GM04504 (cell line): ENCODE data around the gene DDR2.

ENCODE experiments used
- DNase-seq: peaks from one replicate; pipeline ENCODE4 v3.0.0-alpha.2; 2012; ENCODE audit warnings: low read depth

The DDR2 gene

DNA sequence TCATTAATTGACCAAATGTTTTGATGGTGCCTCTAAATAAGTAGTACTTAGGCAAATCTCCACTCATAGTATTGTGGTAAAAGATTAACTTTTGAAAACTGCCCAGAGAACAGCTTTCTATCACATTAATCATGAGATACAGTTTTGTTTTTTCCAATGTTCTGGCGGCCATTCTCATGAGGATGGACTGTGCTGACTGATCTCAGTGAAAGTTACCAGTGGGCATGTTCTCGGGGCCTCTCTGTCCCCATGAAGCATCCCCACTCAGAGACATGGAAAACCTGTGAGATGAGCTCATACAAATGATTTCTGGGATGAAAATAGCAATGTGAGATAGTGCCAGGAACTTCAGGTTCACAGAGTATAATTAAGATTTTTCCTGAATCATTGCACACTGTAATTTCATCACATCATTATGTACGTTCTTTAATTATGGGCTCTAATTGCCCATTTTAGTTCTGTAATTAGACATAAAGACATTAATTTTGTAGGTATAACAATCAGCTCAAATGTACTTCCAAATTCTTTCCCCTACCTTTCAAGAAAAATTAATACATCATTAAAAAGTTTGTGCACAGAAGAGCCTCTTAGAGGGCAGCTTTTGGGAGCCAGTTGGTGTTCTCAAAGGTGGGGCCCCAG is 40.5 kb downstream of the DDR2 start:
- no peak for DNase-seq

DNA sequence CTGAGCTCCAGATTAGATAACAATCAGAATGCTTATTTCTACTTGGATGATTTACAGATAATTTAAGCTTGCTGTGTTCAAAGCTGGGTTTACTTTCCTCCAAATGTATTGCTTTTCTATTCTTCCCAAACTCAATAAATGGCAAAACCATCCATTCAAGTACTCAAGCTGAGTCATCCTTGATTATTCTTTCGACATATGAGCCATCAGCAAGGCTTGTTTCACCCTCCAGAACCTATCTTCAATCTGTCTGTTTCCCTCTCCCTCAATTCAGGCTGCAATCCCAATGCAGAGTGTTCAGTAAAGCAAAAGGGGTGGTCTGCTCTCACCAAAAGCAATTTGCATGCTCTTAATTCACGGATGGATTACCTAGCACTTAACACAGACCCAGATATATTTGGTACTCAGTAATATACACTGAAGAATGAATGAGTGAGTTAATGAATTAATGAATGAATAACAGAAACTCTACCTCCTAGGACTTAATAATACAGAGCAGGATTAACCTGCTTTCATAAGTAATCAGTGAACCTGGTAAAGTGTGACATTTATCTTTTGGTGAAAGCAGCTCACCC is 41.9 kb downstream of the DDR2 start:
- no peak for DNase-seq

GRCh38 chr1:162676087-162676486 is 43.8 kb downstream of the DDR2 start:
- peak; percentile 41 for DNase-seq

DNA sequence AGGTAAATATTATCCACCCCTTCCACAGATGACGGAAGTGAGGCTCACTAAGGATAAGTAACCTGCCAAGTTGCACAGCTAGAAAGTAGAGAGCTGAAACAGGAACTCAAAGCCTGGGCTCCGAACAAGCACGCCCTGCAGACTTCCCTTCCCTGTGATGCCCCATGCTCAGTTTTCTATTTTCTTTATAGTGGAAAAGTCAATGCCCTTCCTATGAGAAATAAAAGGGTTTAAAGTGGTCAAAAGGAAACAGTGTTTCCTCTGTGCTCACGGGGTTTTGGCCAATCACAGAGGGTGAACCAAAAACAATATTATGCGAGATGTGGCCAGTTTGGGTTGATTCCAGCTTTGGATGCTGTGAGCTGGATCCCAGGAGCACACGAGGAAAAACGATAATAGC is 44.5 kb downstream of the DDR2 start:
- no peak for DNase-seq

GRCh38 chr1:162677607-162678371 is 45.5 kb downstream of the DDR2 start:
- no peak for DNase-seq

DNA sequence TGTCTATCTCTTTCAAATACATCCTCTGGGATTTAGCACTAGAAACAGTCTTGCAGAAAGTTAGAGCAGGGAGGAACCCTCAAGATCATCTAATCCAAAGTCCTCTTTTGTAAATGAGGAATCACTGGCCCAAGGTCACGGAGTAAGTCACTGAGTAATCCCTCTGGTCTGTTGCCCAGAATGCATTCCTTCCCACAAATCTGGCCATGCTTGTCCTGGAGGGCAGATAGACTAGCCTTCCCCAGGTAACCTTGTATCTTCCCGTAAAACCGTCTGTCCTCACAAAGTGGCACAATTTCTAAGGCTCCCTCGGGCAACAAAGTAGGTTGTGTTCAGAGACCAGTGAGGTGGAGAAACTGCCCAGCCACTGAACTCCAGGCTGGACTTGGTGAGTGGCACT is 46.2 kb downstream of the DDR2 start:
- DNase-seq, result peak; percentile 62

DNA sequence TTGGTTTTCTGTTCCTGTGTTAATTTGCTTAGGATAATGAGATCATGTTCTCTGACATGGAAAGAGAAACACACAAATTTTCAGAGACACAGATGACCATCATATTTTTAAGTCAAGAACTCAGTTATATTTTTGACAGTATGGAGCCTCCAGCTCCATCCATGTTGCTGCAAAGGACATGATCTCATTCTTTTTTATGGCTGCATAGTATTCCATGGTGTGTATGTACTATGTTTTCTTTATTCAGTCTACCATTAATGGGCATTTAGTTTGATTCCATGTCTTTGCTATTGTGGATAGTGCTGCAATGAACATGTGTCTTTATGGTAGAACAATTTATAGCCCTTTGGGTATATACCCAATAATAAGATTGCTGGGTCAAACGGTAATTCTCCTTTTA is 47.0 kb downstream of the DDR2 start:
- DNase-seq, result no peak

DNA sequence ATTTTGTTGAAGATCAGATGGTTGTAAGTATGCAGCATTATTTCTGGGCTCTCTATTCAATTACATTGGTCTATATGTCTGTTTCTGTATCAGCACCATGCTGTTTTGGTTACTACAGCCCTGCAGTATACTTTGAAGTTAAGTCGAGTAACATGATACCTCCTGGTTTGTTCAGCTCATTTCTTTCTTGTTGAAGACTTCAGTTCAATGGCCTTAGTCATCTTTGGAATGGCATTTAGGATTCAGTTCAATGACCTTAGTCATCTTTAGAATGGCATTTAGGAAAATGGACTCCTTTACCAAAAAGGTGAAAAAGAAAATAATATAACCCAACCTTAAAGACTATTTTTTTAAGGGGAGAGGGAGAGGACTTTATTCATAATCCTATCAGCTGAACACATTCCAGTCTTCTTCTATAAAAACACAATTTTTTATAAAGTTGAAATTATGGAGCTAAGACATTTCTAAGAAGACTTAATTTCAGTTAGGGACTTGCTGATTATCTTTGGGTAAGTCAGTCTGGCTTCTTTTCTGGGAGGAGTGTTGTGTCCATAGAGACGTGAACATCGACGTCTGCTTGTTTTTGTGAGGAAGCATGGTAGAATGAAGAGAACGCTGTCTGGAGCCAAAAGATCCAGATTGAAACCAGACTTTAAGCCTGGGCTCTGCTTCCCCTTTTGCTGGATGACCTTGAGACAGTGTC is 48.3 kb downstream of the DDR2 start:
- no peak for DNase-seq

- DNase-seq, result no peak
Observed at GRCh38 chr1:162681122-162681436, 48.8 kb downstream of the DDR2 start.

DNA sequence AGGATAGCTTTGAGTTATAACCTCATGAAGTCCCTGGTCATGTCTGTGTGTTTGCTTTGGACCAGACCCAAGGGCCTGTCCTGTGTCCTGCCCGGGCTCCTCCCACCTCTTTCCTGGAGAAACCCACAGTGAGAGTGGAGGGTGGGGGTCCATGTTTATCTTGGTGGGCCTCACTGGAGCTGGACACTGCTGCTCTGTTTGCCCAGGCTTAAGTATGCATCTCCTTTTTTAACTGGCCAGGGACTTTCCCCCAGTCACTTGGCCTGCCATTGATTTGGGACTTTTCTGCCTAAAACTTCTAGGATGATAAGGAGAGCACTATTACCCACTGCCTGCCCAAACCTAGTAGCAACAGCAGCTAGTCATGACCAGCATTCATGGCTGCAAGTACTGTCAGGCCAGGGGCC is 49.8 kb downstream of the DDR2 start:
- no peak for DNase-seq

GRCh38 chr1:162687870-162688269 is 55.6 kb downstream of the DDR2 start:
- DNase-seq, result no peak

- DNase-seq, result no peak
Observed at GRCh38 chr1:162688521-162688920, 56.3 kb downstream of the DDR2 start.

GRCh38 chr1:162688931-162689330 is 56.7 kb downstream of the DDR2 start:
- DNase-seq, result no peak

DNA sequence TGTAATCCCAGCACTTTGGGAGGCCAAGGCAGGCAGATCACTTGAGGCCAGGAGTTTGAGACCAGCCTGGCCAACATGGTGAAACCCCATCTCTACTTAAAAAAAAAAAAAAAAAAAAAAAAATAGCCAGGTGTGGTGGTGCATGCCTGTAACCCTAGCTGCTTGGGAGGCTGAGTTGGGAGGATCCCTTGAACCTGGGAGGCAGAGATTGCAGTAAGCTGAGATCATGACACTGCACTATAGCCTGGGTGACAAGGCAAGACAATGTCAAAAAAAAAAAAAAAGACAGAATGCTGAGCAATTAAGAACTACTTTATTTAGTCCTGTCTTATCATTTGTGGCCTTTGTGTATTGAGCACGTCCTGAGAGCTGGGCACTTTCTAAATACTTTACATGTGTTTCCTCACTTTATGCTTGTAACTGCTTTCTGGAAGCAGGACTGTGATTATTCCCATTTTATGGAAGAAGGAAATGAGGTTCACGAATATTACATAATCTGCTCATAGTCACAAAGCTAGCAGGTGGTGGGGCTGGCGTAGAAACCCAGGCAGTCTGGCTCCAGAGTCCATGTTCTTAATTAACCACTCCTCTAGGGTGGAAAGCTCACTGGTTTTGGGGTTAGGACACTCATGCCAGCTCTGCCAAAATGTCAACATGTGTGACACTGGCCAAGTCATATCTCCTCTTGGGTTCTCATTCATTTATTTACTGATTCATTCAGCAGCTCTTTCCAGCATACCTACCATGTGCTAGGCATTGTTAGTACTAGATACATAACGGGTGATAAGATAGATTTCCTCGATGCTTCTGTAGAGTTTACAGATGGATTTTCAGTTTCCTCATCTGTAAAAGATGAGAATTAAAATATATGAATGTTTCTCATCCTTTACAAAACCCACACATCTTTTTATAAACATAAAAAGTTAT is 57.7 kb downstream of the DDR2 start:
- DNase-seq, result peak; percentile 47

GRCh38 chr1:162690672-162691434 is 58.6 kb downstream of the DDR2 start:
- DNase-seq, result peak; percentile 96

GRCh38 chr1:162691999-162692575 is 59.8 kb downstream of the DDR2 start:
- no peak for DNase-seq

GRCh38 chr1:162694911-162695310 is 62.6 kb downstream of the DDR2 start:
- no peak for DNase-seq

DNA sequence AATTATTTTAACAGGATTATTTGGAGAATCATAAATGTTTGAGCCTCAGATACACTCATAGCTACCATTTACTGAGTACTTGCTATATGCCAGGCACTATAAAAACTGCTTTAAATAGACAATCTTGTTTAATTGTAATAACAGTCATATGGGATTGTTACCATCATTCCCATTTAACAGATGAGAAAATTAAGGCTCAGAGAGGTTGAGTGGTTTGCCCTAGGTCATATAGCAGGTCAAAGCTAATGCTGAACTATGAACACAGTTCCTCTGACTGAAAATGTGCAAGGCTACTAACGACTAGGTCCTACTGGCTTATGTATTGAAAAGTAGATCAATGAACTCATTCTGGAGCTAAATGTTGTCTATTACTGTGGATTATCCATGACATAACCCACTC is 63.4 kb downstream of the DDR2 start:
- no peak for DNase-seq

DNA sequence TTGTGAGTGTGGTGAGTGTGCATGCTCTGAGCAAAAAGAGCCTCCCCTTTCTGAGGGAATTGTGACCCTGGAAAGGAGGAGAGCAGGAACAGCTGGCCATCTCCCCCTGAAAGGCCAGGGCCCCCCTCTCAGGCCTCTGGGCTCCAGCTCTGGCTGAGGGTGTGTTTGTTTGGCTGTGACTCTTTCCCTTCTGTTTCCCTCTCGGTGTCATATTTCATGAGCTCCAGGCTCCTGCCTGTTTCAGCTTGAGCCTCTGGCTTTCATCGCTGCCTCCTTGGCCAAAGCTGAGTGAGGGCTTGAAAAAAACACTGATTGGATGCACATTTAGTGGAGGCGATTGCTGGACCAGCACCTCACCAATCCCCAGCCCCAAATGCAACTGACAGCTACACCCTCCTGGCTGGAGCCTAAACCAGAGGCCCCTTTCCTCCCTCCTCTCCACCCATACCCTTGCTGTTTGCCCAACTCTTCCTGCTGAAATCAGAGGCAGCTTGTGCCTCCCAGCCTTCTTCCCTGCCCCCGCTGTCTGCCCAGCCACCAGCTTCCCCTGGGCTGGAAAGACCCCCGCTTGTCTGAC is 64.1 kb downstream of the DDR2 start:
- peak; percentile 75 for DNase-seq

GRCh38 chr1:162697140-162697895 is 65.1 kb downstream of the DDR2 start:
- DNase-seq, result no peak
